Neural cell (in vitro differentiated cells): ENCODE measurements around the gene GLT8D2.

Source experiments
- EP300 ChIP-seq: fragments of 450-650 bp; conservative IDR thresholded peaks from 2 replicates; pipeline ENCODE4 v1.6.1; 2014; ENCODE audit warnings: antibody characterized with exemption, mild to moderate bottlenecking, moderate library complexity; ENCODE audit not compliant: poor library complexity, severe bottlenecking
- SMC3 ChIP-seq: fragments of 450-650 bp; conservative IDR thresholded peaks from 2 replicates; pipeline ENCODE4 v1.6.1; 2014; ENCODE audit warnings: antibody characterized with exemption, mild to moderate bottlenecking, moderate library complexity; ENCODE audit not compliant: poor library complexity
- TF ChIP-seq, protein P1 (sequence below): fragments of 450-650 bp; IDR thresholded peaks from 2 replicates; pipeline ENCODE4 v1.5.1; 2014; ENCODE audit warnings: antibody characterized with exemption, mild to moderate bottlenecking, moderate library complexity; ENCODE audit not compliant: poor library complexity, severe bottlenecking

DNA sequence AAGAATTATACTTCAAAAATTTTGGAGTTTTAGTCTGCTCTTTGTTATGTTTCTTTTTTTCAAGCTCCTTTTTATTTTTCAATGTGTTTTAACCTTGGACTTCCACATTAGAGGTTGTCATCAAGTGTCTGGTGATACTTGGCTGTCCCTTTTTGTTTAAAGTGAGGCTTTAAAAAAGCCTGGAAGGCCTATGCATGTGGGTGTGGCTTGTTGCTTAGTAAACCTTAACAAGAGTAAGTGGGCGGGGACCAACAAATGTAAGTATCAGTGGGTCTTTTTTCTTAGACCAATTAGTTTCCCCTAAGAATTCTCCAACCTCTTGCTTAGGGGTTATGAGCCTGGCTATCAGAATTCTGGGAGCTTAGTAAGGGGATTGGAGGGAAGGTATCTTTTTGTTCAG is 40.7 kb upstream of the GLT8D2 start:
- TF ChIP-seq SMC3 = no peak
- TF ChIP-seq EP300 = no peak
- TF ChIP-seq, protein P1, sequence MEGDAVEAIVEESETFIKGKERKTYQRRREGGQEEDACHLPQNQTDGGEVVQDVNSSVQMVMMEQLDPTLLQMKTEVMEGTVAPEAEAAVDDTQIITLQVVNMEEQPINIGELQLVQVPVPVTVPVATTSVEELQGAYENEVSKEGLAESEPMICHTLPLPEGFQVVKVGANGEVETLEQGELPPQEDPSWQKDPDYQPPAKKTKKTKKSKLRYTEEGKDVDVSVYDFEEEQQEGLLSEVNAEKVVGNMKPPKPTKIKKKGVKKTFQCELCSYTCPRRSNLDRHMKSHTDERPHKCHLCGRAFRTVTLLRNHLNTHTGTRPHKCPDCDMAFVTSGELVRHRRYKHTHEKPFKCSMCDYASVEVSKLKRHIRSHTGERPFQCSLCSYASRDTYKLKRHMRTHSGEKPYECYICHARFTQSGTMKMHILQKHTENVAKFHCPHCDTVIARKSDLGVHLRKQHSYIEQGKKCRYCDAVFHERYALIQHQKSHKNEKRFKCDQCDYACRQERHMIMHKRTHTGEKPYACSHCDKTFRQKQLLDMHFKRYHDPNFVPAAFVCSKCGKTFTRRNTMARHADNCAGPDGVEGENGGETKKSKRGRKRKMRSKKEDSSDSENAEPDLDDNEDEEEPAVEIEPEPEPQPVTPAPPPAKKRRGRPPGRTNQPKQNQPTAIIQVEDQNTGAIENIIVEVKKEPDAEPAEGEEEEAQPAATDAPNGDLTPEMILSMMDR = no peak
